ENCODE measurements around the gene SUCLG2.

- TF ChIP-seq CTCF (conservative IDR thresholded peaks at IDR 0.05 in 1 of 2, IDR thresholded peaks at IDR 0.05 in 1 of 2; ENCODE audit: extremely low read depth in 1 of 2, insufficient read depth in 1 of 2, low read depth in 1 of 2, low read length in 2 of 2) (no peak), EZH2 (IDR thresholded peaks at IDR 0.05; ENCODE audit: borderline replicate concordance, low read length) (no peak)
These were observed 136.2 kb downstream of the SUCLG2 start for GRCh38 chr3:67518236-67518635.
